Brain microvascular endothelial cell (primary cell): ENCODE results near the gene PRR29.

Source experiments
- DNase-seq: peaks from one replicate; pipeline ENCODE4 v3.0.0-alpha.2; 2020
- H3K27ac ChIP-seq: fragments of 250-450 bp; sonication (Bioruptor Pico); 2 replicates; pipeline ENCODE4 v1.5.1; 2020; ENCODE audit warnings: mild to moderate bottlenecking, moderate library complexity
- H3K27me3 ChIP-seq: fragments of 250-450 bp; sonication (Bioruptor Pico); replicated peaks from 2 replicates; pipeline ENCODE4 v1.5.1; 2020; ENCODE audit warnings: mild to moderate bottlenecking
- H3K36me3 ChIP-seq: fragments of 250-450 bp; sonication (Bioruptor Pico); replicated peaks from 2 replicates; pipeline ENCODE4 v1.5.1; 2020; ENCODE audit warnings: mild to moderate bottlenecking
- H3K4me3 ChIP-seq: 2 replicates; pipeline ENCODE4 v1.5.1; 2011; ENCODE audit warnings: low read depth, mild to moderate bottlenecking, control low read depth, low read length, moderate library complexity
- in situ Hi-C: cut with HindIII; loops from 2 replicates; pipeline ENCODE4 v1.10.0; 2017; ENCODE audit warnings: low sequenced_read_pairs, low pct_ligation_motif_present
- TF ChIP-seq, protein P1 (sequence below): IDR thresholded peaks from 2 replicates; pipeline ENCODE4 v1.5.1; 2011; ENCODE audit warnings: low read depth, mild to moderate bottlenecking, moderate library complexity, low read length, control low read depth, inconsistent platforms; ENCODE audit errors: missing control alignments

The PRR29 gene

GRCh38 chr17:63986821-63987220, 11.3 kb upstream of the PRR29 start:
- H3K4me3 ChIP-seq: no peak overlapping the region
- H3K27ac ChIP-seq: no peak overlapping the region
- in situ Hi-C loops: no loop called here
- no peak for DNase-seq
- TF ChIP-seq, protein P1, sequence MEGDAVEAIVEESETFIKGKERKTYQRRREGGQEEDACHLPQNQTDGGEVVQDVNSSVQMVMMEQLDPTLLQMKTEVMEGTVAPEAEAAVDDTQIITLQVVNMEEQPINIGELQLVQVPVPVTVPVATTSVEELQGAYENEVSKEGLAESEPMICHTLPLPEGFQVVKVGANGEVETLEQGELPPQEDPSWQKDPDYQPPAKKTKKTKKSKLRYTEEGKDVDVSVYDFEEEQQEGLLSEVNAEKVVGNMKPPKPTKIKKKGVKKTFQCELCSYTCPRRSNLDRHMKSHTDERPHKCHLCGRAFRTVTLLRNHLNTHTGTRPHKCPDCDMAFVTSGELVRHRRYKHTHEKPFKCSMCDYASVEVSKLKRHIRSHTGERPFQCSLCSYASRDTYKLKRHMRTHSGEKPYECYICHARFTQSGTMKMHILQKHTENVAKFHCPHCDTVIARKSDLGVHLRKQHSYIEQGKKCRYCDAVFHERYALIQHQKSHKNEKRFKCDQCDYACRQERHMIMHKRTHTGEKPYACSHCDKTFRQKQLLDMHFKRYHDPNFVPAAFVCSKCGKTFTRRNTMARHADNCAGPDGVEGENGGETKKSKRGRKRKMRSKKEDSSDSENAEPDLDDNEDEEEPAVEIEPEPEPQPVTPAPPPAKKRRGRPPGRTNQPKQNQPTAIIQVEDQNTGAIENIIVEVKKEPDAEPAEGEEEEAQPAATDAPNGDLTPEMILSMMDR: no peak
- peaks cover 2% of the 10 kb centered on the region for H3K27me3 ChIP-seq
- H3K36me3 ChIP-seq: no peaks in the 10 kb centered on the region

DNA sequence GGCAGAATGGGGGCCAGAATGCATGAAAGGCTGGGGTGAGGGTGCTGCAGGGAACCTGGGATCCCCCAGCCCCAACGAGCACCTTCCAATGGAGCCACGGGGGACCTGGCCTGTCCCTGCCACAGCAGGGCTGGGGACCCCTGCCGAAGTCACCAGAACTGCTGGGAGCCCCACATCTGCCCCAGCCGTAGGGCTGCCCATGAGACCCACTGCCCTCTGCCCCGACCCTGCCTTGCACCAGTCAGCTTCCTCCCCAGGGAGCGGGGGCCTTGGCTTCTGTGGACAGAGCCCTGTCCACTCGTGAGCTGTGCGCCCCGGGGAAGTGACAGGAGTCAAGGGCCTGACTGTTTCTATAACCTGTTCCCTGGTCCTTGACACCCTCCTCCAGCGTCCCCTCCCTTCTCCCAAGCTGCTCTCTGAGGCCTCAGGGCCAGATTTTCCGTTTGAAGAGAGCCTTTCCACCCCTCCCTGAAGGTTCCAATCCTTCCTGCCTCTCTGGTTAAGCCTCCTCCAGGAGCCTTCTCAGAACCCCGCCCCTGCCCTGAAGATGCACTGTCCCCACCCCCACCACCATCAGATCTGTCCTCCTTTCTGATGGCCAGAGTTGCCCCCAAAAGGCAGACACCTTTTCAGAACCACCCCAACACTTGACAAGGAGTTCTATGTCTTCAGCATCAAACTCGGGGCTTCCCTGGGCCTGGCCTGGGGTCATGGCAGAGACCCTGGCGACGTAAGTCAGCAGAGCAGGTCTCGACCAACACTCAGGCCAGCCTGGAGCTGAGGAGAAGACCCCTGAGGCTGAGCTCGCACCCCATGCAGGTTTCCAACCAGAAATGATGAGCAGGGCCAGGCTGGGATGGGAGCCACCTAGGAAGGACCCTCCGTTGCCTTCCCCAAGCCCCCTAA, 10.7 kb upstream of the PRR29 start:
- H3K4me3 ChIP-seq: no peak overlapping the region
- peaks cover 6% of the 10 kb centered on the region for H3K27me3 ChIP-seq
- no peaks in the 10 kb centered on the region for H3K36me3 ChIP-seq
- in situ Hi-C loops: no loop called here
- DNase-seq: no peak
- TF ChIP-seq, protein P1: no peak
- no peak overlapping the region for H3K27ac ChIP-seq

DNA sequence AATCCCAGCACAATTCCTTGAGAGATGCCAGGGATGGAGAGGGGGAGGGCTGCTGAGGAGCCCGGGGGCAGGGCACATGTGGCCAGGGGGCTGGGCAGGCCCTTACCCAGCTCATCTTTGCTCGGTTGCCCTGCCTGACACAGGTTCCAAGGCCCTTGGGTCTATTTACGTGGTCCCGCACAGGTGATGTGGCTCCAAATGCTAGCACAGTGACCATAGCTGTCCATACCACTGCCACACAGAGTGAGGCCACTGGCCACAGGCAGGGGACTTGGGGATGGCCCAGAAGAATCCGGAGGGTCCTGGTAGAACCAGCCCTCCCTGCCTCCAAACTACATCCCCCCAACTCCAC, 10.0 kb upstream of the PRR29 start:
- in situ Hi-C loops: no loop called here

DNA sequence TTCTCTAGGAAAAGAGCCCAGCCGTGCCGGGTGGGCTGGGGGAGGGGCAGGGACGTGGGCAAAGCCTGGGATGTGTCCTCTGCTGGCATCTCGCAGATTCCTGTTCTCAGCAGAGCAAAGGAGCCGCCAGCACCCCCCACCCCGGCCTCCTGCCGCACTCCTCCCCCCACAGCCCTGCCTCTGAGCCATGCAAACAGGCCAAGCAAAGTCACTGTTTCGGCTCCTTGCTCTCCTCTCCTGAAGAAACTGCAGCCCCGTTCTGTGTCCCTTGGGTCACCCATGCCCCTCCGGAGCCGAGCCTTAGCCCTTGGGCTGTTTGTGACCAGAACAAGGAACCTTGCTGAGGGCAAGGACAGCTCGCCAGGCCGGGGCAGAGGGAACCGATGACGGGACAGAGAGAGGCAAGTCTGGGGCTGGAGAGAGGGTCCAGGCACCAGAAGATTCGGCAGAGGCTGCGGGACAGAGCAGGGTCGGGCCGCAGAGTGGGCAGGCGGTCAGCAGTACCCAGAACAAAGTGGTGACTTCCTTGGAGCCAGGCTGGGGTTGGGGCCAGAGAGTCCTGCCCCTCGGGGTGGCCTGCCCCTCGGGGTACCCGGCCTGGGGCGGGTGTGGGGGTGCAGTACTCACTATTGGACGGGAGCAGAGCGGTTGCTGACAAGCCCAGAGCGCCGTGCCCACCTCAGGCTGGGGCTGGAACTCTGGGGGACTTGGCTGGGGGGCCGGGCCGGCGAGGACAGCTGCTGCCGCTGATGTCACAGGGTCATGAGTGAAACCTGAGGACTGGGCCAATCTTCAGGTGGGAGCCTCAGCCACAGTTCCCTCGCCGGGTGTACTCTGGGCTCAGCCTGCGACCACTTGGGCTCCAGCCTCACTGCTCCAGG, 9.2 kb upstream of the PRR29 start:
- Histone ChIP-seq H3K27ac (no peak overlapping the region), H3K36me3 (no peaks in the 10 kb centered on the region), H3K4me3 (no peak overlapping the region), H3K27me3 (peaks cover 12% of the 10 kb centered on the region)
- no peak for DNase-seq
- TF ChIP-seq, protein P1: no peak
- in situ Hi-C loops: no loop called here

More for the DNA sequence above, 10.0 kb upstream of the PRR29 start:
- Histone ChIP-seq H3K27ac (no peak overlapping the region), H3K27me3 (peaks cover 10% of the 10 kb centered on the region), H3K36me3 (no peaks in the 10 kb centered on the region), H3K4me3 (no peak overlapping the region)
- no peak for DNase-seq
- TF ChIP-seq, protein P1: no peak

DNA sequence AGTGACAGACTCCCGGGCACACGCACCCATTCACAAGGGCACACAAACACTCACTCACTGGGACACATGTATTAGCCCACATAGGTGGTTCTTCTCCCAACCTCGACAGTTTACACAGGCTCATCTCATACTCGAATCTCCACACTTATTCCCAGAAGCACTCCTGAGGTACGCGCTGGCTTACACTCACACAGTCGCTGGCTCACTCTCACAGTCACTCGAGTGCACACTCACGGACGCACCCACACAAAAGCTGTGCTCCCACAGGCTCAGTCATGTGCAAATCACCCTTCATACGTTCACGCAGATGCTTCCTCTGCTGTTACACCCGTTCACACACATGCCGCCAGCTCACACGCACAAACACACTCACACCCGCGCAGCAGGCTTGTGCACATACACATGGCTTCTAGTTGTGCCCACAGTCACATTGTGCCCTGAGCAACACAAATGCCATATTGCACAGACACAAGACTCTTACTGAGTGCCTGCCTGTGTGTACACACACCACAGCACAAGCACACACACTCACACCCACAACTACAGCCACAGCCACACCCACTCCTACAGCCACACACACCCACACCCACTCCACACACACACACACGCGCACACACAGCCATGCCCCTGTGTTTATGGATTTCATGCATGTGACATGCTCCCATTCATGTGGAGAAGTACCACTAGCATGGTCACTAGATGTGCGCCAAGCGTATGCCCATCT, 8.4 kb upstream of the PRR29 start:
- Histone ChIP-seq H3K27me3 (peaks cover 12% of the 10 kb centered on the region), H3K4me3 (no peak overlapping the region), H3K27ac (no peak overlapping the region), H3K36me3 (no peaks in the 10 kb centered on the region)
- DNase-seq: no peak
- in situ Hi-C loops: no loop called here
- TF ChIP-seq, protein P1: no peak
